ENCODE measurements around the gene SRCAP. TPM values are rescaled to one million over a fixed set of nuclear protein-coding genes. Genes with fewer than 3 reads are reported as not detected.

The SRCAP gene
- total and polyA plus RNA-seq, 2 experiments from 2014 or later = 9.1 to 23.7 TPM

DNA sequence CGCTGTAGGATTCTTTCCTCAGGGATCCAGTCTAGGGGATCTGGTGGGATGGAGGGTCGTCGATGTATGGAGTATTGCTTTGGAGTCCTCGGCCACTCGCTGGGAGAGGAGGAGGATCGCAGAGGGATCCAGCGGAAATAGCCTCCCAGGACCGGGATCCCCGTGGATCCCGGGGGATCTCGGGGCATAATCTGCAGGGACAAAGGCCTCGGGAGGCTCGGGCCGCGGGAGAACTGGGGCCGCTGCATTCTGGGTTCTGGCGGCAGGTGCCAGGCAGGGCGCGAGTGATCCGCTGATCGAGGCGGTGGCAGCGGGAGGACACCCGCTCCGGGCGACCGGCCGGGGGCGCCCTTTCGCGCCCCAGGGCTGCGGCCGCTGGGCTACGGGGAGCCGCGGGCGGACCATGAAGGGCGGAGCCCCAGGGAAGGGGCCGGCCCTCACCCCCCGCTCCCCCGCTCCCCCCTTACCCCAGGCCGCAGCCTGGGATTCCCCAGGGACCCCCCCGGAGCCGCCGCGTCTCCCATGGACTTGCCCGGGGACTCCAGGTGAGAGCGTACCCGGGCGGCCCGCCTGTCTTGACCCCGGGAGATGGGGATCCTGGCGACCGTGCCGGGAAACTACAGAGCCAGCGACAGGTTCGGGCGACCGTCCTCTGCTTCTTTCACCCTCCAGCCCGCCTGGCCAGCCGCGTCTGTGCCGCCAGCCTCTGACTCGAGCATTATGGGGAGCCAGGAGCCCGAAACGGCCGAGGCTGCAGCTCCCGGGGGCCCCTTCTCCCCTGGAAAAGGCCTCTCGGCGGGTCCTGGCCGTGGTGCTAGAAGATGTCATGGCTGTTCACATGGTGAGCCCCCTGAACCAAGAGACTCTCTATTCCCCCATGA is 47.6 kb upstream of the SRCAP start:
- DNase-seq = peak; percentile 87
- Histone ChIP-seq H3K9me3 (ENCODE audit: low read depth) (no peaks in the 10 kb centered on the region), H3K36me3 (ENCODE audit: low read depth) (peaks cover 7% of the 10 kb centered on the region; the same call in 1 of the 2 replicates), H3K27ac (peak overlapping the region; percentile 72), H3K79me2 (ENCODE audit: insufficient read depth) (peaks cover 24% of the 10 kb centered on the region), H3K27me3 (replicated peaks; ENCODE audit: insufficient read depth) (no peaks in the 10 kb centered on the region), H4K20me1 (ENCODE audit: insufficient read depth) (no peaks in the 10 kb centered on the region), H3K9ac (peak overlapping the region; percentile 87), H3K4me3 (peak overlapping the region; percentile 96), H2AFZ (peak overlapping the region; percentile 98), H3F3A (ENCODE audit: insufficient read depth) (peaks cover 5% of the 10 kb centered on the region; the same call in 1 of the 2 replicates), H3K4me2 (ENCODE audit: unreplicated experiment) (peak overlapping the region; percentile 85), H3K4me1 (ENCODE audit: insufficient read depth) (peaks cover 9% of the 10 kb centered on the region), H3K9me2 (ENCODE audit: insufficient read depth) (no peaks in the 10 kb centered on the region)
- 1% methylated on average over 47 to 58 of the region's 71 CpGs for whole genome bisulfite sequencing, 2 experiments (ENCODE audit: low coverage in 1 of 2, low lambda C conversion rate in 2 of 2, missing lambda C conversion rate in 2 of 2)
- in situ Hi-C loops (cut with MboI) = no loop called here
- no peak for TF ChIP-seq EZH2phosphoT487 (IDR thresholded peaks at IDR 0.05; ENCODE audit: insufficient read depth, low read depth)
- TF ChIP-seq EZH2 (IDR thresholded peaks at IDR 0.05; ENCODE audit: insufficient read depth, poor library complexity, severe bottlenecking) = no peak

DNA sequence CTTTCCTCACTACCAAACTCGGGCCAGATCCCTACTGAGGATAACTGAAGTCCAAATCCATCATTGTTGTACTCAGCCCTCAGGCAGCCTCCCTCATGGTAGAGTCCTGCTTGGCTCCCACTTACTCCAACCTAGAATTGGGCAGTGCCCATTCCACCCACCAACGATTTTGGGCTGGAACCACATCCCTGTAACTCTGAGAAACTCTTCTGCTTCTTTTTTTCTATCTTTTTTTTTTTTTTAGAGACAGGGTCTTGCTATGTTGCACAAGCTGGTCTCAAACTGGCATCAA is 47.0 kb upstream of the SRCAP start:
- 3 to 6% methylated on average over 2 of the region's 2 CpGs for WGBS, 2 experiments (ENCODE audit: low coverage in 1 of 2, low lambda C conversion rate in 2 of 2, missing lambda C conversion rate in 2 of 2)

DNA sequence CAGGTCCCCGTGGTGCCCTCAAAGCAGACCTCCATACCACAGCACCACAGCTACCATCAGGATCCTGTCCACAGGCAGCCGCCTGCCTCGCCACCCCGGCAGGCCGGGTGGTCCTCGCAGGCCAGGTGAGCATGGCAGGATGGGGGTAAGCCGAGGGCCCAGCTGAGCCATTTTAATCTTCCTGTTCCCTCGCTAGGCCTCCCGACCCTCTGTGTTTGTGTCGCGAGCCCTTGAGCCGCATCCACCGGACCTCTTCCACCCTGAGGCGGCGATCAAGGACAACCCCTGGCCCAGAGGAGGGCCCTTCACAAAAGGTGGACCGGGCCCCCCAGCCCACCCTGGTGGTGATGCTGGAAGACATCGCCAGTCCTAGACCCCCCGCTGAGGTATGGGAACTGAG is 46.3 kb upstream of the SRCAP start:
- Histone ChIP-seq H3K4me3 (no peak overlapping the region), H3K4me1 (ENCODE audit: insufficient read depth) (peaks cover 16% of the 10 kb centered on the region), H3F3A (ENCODE audit: insufficient read depth) (peaks cover 18% of the 10 kb centered on the region), H3K9me3 (ENCODE audit: low read depth) (no peaks in the 10 kb centered on the region), H2AFZ (no peak overlapping the region), H4K20me1 (ENCODE audit: insufficient read depth) (no peaks in the 10 kb centered on the region), H3K9ac (no peak overlapping the region), H3K27me3 (replicated peaks; ENCODE audit: insufficient read depth) (no peaks in the 10 kb centered on the region), H3K36me3 (ENCODE audit: low read depth) (peaks cover 7% of the 10 kb centered on the region; the same call in 1 of the 2 replicates), H3K27ac (no peak overlapping the region), H3K79me2 (ENCODE audit: insufficient read depth) (peaks cover 24% of the 10 kb centered on the region), H3K4me2 (ENCODE audit: unreplicated experiment) (no peak overlapping the region), H3K9me2 (ENCODE audit: insufficient read depth) (no peaks in the 10 kb centered on the region)
- TF ChIP-seq EZH2 (IDR thresholded peaks at IDR 0.05; ENCODE audit: insufficient read depth, poor library complexity, severe bottlenecking) (no peak), EZH2phosphoT487 (IDR thresholded peaks at IDR 0.05; ENCODE audit: insufficient read depth, low read depth) (no peak)
- WGBS, 2 experiments (ENCODE audit: low coverage in 1 of 2, low lambda C conversion rate in 2 of 2, missing lambda C conversion rate in 2 of 2) = 86 to 95% methylated on average over 14 to 18 of the region's 18 CpGs
- no peak for DNase-seq
- in situ Hi-C loops (cut with MboI) = no loop called here

More for the DNA sequence above, 47.0 kb upstream of the SRCAP start:
- in situ Hi-C loops (cut with MboI) = no loop called here
- no peaks in the 10 kb centered on the region for H4K20me1 ChIP-seq (ENCODE audit: insufficient read depth)
- H3K79me2 ChIP-seq (ENCODE audit: insufficient read depth) = peaks cover 24% of the 10 kb centered on the region
- peak overlapping the region; percentile 72; the same call in 1 of the 2 replicates for H3K27ac ChIP-seq
- no peak for DNase-seq
- H3K4me2 ChIP-seq (ENCODE audit: unreplicated experiment) = peak overlapping the region; percentile 85
- peak overlapping the region; percentile 87 for H3K9ac ChIP-seq
- H3K4me1 ChIP-seq (ENCODE audit: insufficient read depth) = peaks cover 11% of the 10 kb centered on the region
- TF ChIP-seq EZH2phosphoT487 (IDR thresholded peaks at IDR 0.05; ENCODE audit: insufficient read depth, low read depth) = no peak
- no peak for TF ChIP-seq EZH2 (IDR thresholded peaks at IDR 0.05; ENCODE audit: insufficient read depth, poor library complexity, severe bottlenecking)
- no peaks in the 10 kb centered on the region for H3K9me2 ChIP-seq (ENCODE audit: insufficient read depth)
- peaks cover 11% of the 10 kb centered on the region for H3F3A ChIP-seq (ENCODE audit: insufficient read depth)
- peaks cover 7% of the 10 kb centered on the region; the same call in 1 of the 2 replicates for H3K36me3 ChIP-seq (ENCODE audit: low read depth)
- H3K9me3 ChIP-seq (ENCODE audit: low read depth) = no peaks in the 10 kb centered on the region
- H3K4me3 ChIP-seq = peak overlapping the region; percentile 96
- peak overlapping the region; percentile 98 for H2AFZ ChIP-seq
- H3K27me3 ChIP-seq (replicated peaks; ENCODE audit: insufficient read depth) = no peaks in the 10 kb centered on the region

DNA sequence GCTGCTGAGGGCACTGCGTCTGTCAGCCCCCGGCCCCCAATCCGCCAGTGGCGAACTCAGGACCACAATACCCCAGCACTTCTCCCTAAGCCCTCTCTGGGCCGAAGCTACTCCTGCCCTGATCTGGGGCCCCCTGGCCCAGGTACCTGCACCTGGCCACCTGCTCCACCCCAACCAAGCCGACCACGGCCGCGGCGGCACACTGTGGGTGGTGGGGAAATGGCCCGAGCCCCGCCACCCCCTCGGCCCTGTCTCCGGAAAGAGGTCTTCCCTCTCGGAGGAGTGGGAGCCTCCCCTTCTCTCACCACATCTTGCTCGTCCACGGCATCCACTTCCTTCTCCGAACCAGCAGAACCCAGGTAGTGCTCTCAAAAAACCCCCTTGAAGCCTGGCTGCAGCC is 44.1 kb upstream of the SRCAP start:
- H3K9me2 ChIP-seq (ENCODE audit: insufficient read depth) = no peaks in the 10 kb centered on the region
- H3K4me1 ChIP-seq (ENCODE audit: insufficient read depth) = peaks cover 15% of the 10 kb centered on the region
- H3K79me2 ChIP-seq (ENCODE audit: insufficient read depth) = peaks cover 27% of the 10 kb centered on the region
- no peak overlapping the region for H2AFZ ChIP-seq
- H3K27ac ChIP-seq = no peak overlapping the region
- peaks cover 18% of the 10 kb centered on the region for H3F3A ChIP-seq (ENCODE audit: insufficient read depth)
- H3K4me2 ChIP-seq (ENCODE audit: unreplicated experiment) = no peak overlapping the region
- H4K20me1 ChIP-seq (ENCODE audit: insufficient read depth) = no peaks in the 10 kb centered on the region
- no peaks in the 10 kb centered on the region for H3K27me3 ChIP-seq (replicated peaks; ENCODE audit: insufficient read depth)
- no peak for TF ChIP-seq EZH2 (IDR thresholded peaks at IDR 0.05; ENCODE audit: insufficient read depth, poor library complexity, severe bottlenecking)
- no peak for TF ChIP-seq EZH2phosphoT487 (IDR thresholded peaks at IDR 0.05; ENCODE audit: insufficient read depth, low read depth)
- no peak for DNase-seq
- no peak overlapping the region for H3K4me3 ChIP-seq
- 94 to 98% methylated on average over 11 to 18 of the region's 18 CpGs for WGBS, 2 experiments (ENCODE audit: low coverage in 1 of 2, low lambda C conversion rate in 2 of 2, missing lambda C conversion rate in 2 of 2)
- H3K36me3 ChIP-seq (ENCODE audit: low read depth) = peaks cover 7% of the 10 kb centered on the region; the same call in 1 of the 2 replicates
- in situ Hi-C loops (cut with MboI) = no loop called here
- no peaks in the 10 kb centered on the region for H3K9me3 ChIP-seq (ENCODE audit: low read depth)
- H3K9ac ChIP-seq = no peak overlapping the region
